NOMO-1 treated with dmso at 0.1 percent for 144 hours (cell line): ENCODE results near the gene OTOG.

Experiments
- DNase-seq: peaks from one replicate; lab custom pipeline; 2025; ENCODE audit not compliant: unreplicated experiment; lab: John Stamatoyannopoulos, UW

Gene OTOG

GRCh38 chr11:17646451-17647145 is 99.5 kb downstream of the OTOG start:
- DNase-seq, result no peak

- no peak for DNase-seq
These were observed 101.5 kb downstream of the OTOG start for GRCh38 chr11:17648528-17648927.

- no peak for DNase-seq
These were observed 102.2 kb downstream of the OTOG start for GRCh38 chr11:17649261-17649660.

- no peak for DNase-seq
These were observed 102.6 kb downstream of the OTOG start for GRCh38 chr11:17649696-17650095.

- no peak for DNase-seq
These were observed 103.3 kb downstream of the OTOG start for GRCh38 chr11:17650127-17650911.

GRCh38 chr11:17651061-17651460 is 104.0 kb downstream of the OTOG start:
- DNase-seq, result no peak

GRCh38 chr11:17651681-17652080 is 104.6 kb downstream of the OTOG start:
- no peak for DNase-seq

- DNase-seq, result no peak
These were observed 105.5 kb downstream of the OTOG start for GRCh38 chr11:17652556-17652955.

- no peak for DNase-seq
These were observed 106.6 kb downstream of the OTOG start for GRCh38 chr11:17653611-17654010.

GRCh38 chr11:17655682-17656081 is 108.6 kb downstream of the OTOG start:
- DNase-seq, result no peak

- no peak for DNase-seq
These were observed 111.2 kb downstream of the OTOG start for GRCh38 chr11:17658211-17658610.

- no peak for DNase-seq
These were observed 121.1 kb downstream of the OTOG start for GRCh38 chr11:17668166-17668565.

- no peak for DNase-seq
These were observed 125.4 kb downstream of the OTOG start for GRCh38 chr11:17672469-17672868.

GRCh38 chr11:17673951-17674350 is 126.9 kb downstream of the OTOG start:
- DNase-seq, result no peak

- no peak for DNase-seq
These were observed 135.8 kb downstream of the OTOG start for GRCh38 chr11:17682848-17683247.

- no peak for DNase-seq
These were observed 136.5 kb downstream of the OTOG start for GRCh38 chr11:17683377-17684161.

GRCh38 chr11:17684550-17684949 is 137.5 kb downstream of the OTOG start:
- DNase-seq, result no peak

GRCh38 chr11:17686231-17686980 is 139.3 kb downstream of the OTOG start:
- DNase-seq, result no peak

- no peak for DNase-seq
These were observed 141.0 kb downstream of the OTOG start for GRCh38 chr11:17687946-17688670.

GRCh38 chr11:17691550-17691949 is 144.5 kb downstream of the OTOG start:
- DNase-seq, result no peak
